ENCODE results near the gene GON7.
"Not testable (repeated sequence)": the region's sequence is repeated elsewhere in the genome, so short reads cannot be mapped to it uniquely, and the experiment has no call there.

Gene GON7

GRCh38 chr14:93171376-93171775 lies 35.5 kb downstream of the GON7 start:
- Histone ChIP-seq H3K4me3 (ENCODE audit: insufficient read depth, low read length, poor library complexity, severe bottlenecking) (no peak overlapping the region), H3K4me2 (ENCODE audit: low read depth, low read length, poor library complexity, severe bottlenecking) (no peak overlapping the region), H3K9me2 (replicated peaks; ENCODE audit: insufficient read depth, low read length) (no peaks in the 10 kb centered on the region), H4K20me1 (ENCODE audit: low read depth, low read length) (no peaks in the 10 kb centered on the region), H3K27ac (ENCODE audit: low read depth, low read length) (no peak overlapping the region), H3K9ac (ENCODE audit: low read length) (no peak overlapping the region), H2AFZ (ENCODE audit: low read depth, low read length, severe bottlenecking) (no peak overlapping the region), H3K27me3 (ENCODE audit: low read length) (no peaks in the 10 kb centered on the region), H3K36me3 (ENCODE audit: low read length) (no peaks in the 10 kb centered on the region), H3F3A (ENCODE audit: insufficient read depth) (no peaks in the 10 kb centered on the region), H3K79me2 (ENCODE audit: insufficient read depth, low read length) (no peaks in the 10 kb centered on the region), H3K9me3 (ENCODE audit: insufficient read depth, low read length) (no peaks in the 10 kb centered on the region)
- no peak for TF ChIP-seq EZH2phosphoT487 (conservative IDR thresholded peaks at IDR 0.05; ENCODE audit: low read length)
- no peak for TF ChIP-seq CTCF (IDR thresholded peaks at IDR 0.05; ENCODE audit: insufficient read depth, low read length, poor library complexity, severe bottlenecking)

- H3K9ac ChIP-seq (ENCODE audit: low read length); H3K27me3 ChIP-seq (ENCODE audit: low read length); H3K27ac ChIP-seq (ENCODE audit: low read depth, low read length); H3K9me2 ChIP-seq (replicated peaks; ENCODE audit: insufficient read depth, low read length); H3K4me3 ChIP-seq (ENCODE audit: insufficient read depth, low read length, poor library complexity, severe bottlenecking); H2AFZ ChIP-seq (ENCODE audit: low read depth, low read length, severe bottlenecking); H3K79me2 ChIP-seq (ENCODE audit: insufficient read depth, low read length); H3K36me3 ChIP-seq (ENCODE audit: low read length); H3K4me2 ChIP-seq (ENCODE audit: low read depth, low read length, poor library complexity, severe bottlenecking); H3K9me3 ChIP-seq (ENCODE audit: insufficient read depth, low read length); H3F3A ChIP-seq (ENCODE audit: insufficient read depth); H4K20me1 ChIP-seq (ENCODE audit: low read depth, low read length): not testable (repeated sequence)
Measured at GRCh38 chr14:93170141-93170540, 36.7 kb downstream of the GON7 start.

GRCh38 chr14:93169619-93170018 lies 37.2 kb downstream of the GON7 start:
- not testable (repeated sequence) for H3K27me3 ChIP-seq (ENCODE audit: low read length); H3K36me3 ChIP-seq (ENCODE audit: low read length); H3K9me2 ChIP-seq (replicated peaks; ENCODE audit: insufficient read depth, low read length); H3F3A ChIP-seq (ENCODE audit: insufficient read depth); H3K27ac ChIP-seq (ENCODE audit: low read depth, low read length); H3K79me2 ChIP-seq (ENCODE audit: insufficient read depth, low read length); H3K4me3 ChIP-seq (ENCODE audit: insufficient read depth, low read length, poor library complexity, severe bottlenecking); H2AFZ ChIP-seq (ENCODE audit: low read depth, low read length, severe bottlenecking); H3K9ac ChIP-seq (ENCODE audit: low read length); H4K20me1 ChIP-seq (ENCODE audit: low read depth, low read length); H3K9me3 ChIP-seq (ENCODE audit: insufficient read depth, low read length); H3K4me2 ChIP-seq (ENCODE audit: low read depth, low read length, poor library complexity, severe bottlenecking)

- H4K20me1 ChIP-seq (ENCODE audit: low read depth, low read length); H3K27ac ChIP-seq (ENCODE audit: low read depth, low read length); H3K9me3 ChIP-seq (ENCODE audit: insufficient read depth, low read length); H3K79me2 ChIP-seq (ENCODE audit: insufficient read depth, low read length); H3K9ac ChIP-seq (ENCODE audit: low read length); H3K4me2 ChIP-seq (ENCODE audit: low read depth, low read length, poor library complexity, severe bottlenecking); H2AFZ ChIP-seq (ENCODE audit: low read depth, low read length, severe bottlenecking); H3K4me3 ChIP-seq (ENCODE audit: insufficient read depth, low read length, poor library complexity, severe bottlenecking); H3K9me2 ChIP-seq (replicated peaks; ENCODE audit: insufficient read depth, low read length); H3K27me3 ChIP-seq (ENCODE audit: low read length); H3K36me3 ChIP-seq (ENCODE audit: low read length); H3F3A ChIP-seq (ENCODE audit: insufficient read depth): not testable (repeated sequence)
Measured at GRCh38 chr14:93168610-93169009, 38.3 kb downstream of the GON7 start.

GRCh38 chr14:93165271-93166265 lies 41.3 kb downstream of the GON7 start:
- not testable (repeated sequence) for H3K9ac ChIP-seq (ENCODE audit: low read length)

More at GRCh38 chr14:93165271-93166265, 41.3 kb downstream of the GON7 start:
- H3K36me3 ChIP-seq (ENCODE audit: low read length); H3K27ac ChIP-seq (ENCODE audit: low read depth, low read length); H3K4me2 ChIP-seq (ENCODE audit: low read depth, low read length, poor library complexity, severe bottlenecking); H3K9me2 ChIP-seq (replicated peaks; ENCODE audit: insufficient read depth, low read length); H3K79me2 ChIP-seq (ENCODE audit: insufficient read depth, low read length); H3F3A ChIP-seq (ENCODE audit: insufficient read depth); H2AFZ ChIP-seq (ENCODE audit: low read depth, low read length, severe bottlenecking); H4K20me1 ChIP-seq (ENCODE audit: low read depth, low read length); H3K27me3 ChIP-seq (ENCODE audit: low read length); H3K9me3 ChIP-seq (ENCODE audit: insufficient read depth, low read length); H3K4me3 ChIP-seq (ENCODE audit: insufficient read depth, low read length, poor library complexity, severe bottlenecking): not testable (repeated sequence)

Data from SU-DHL-6 (cell line).